SK-N-SH (cell line): ENCODE measurements around the gene DMGDH. TPM values are rescaled to one million over a fixed set of nuclear protein-coding genes. Genes with fewer than 3 reads are reported as not detected.
A peak's percentile ranks its signal among the peaks of the same experiment; 100 is the strongest.

ENCODE experiments used
- CTCF ChIA-PET: fragments of 300-600, 350-600 bp; formaldehyde crosslinking; extraction: SDS; loops from one replicate; lab custom pipeline; 2021; lab: Yijun Ruan, JAX
- POLR2A ChIA-PET: fragments of 350-600 bp; sonication (Branson Sonifier 250); formaldehyde crosslinking; extraction: SDS; loops from one replicate; lab custom pipeline; 2020; ENCODE audit warnings: antibody characterized with exemption, inconsistent platforms; lab: Yijun Ruan, JAX
- DNase-seq: peaks from one replicate; pipeline ENCODE4 v3.0.0; 2012
- H2AFZ ChIP-seq: fragments of 200-600 bp; sonication (generic); 2 replicates; pipeline ENCODE4 v1.8.1; 2016; ENCODE audit warnings: antibody characterized with exemption, mild to moderate bottlenecking, low read depth
- H3F3A ChIP-seq: fragments of 200-600 bp; sonication (generic); replicated peaks from 2 replicates; pipeline ENCODE3; 2016; ENCODE audit warnings: antibody characterized with exemption, mild to moderate bottlenecking; ENCODE audit not compliant: insufficient read depth
- H3K27ac ChIP-seq, 2 experiments: fragments of 200-500 bp in 1 of 2; fragments of 200-600 bp in 1 of 2; sonication (Bioruptor generic) in 1 of 2; sonication (generic), shearing (Covaris generic) in 1 of 2; 2 replicates each; pipeline versions ENCODE4 v1.5.1 to v1.6.1; 2014 to 2016; ENCODE audit warnings: low read depth in 2 of 2, inconsistent platforms in 1 of 2, low read length in 1 of 2, mild to moderate bottlenecking in 1 of 2, mixed read lengths in 1 of 2
- H3K27me3 ChIP-seq: fragments of 200-600 bp; sonication (generic), shearing (Covaris generic); 2 replicates; pipeline ENCODE4 v1.6.1; 2016; ENCODE audit warnings: mixed run types; ENCODE audit not compliant: insufficient read depth
- H3K36me3 ChIP-seq, 2 experiments: fragments of 200-500 bp in 1 of 2; fragments of 200-600 bp in 1 of 2; sonication (Bioruptor generic) in 1 of 2; sonication (generic) in 1 of 2; replicated peaks in 1 of 2; 2 replicates each; pipeline versions ENCODE3 to v1.5.1; 2014 to 2016; ENCODE audit warnings: low read length in 1 of 2, mild to moderate bottlenecking in 1 of 2; ENCODE audit not compliant: insufficient read depth in 2 of 2, control insufficient read depth in 1 of 2
- H3K4me1 ChIP-seq, 2 experiments: fragments of 200-500 bp in 1 of 2; fragments of 200-600 bp in 1 of 2; sonication (Bioruptor generic) in 1 of 2; sonication (generic), shearing (Covaris generic) in 1 of 2; 2 replicates each; pipeline versions ENCODE4 v1.5.1 to v1.6.1; 2014 to 2016; ENCODE audit warnings: low read depth in 1 of 2, low read length in 1 of 2, mixed run types in 1 of 2; ENCODE audit not compliant: insufficient read depth in 2 of 2, control insufficient read depth in 1 of 2
- H3K4me2 ChIP-seq: fragments of 200-600 bp; sonication (generic), shearing (Covaris generic); 2 replicates; pipeline ENCODE4 v1.6.1; 2017; ENCODE audit warnings: mixed run types
- H3K4me3 ChIP-seq, 2 experiments: fragments of 200-500 bp in 1 of 2; fragments of 200-600 bp in 1 of 2; sonication (Bioruptor generic) in 1 of 2; sonication (generic), shearing (Covaris generic) in 1 of 2; 2 replicates each; pipeline versions ENCODE4 v1.5.1 to v1.8.1; 2014 to 2016; ENCODE audit warnings: low read depth in 2 of 2, inconsistent platforms in 1 of 2, low read length in 1 of 2, mild to moderate bottlenecking in 1 of 2, mixed read lengths in 1 of 2, moderate library complexity in 1 of 2
- H3K79me2 ChIP-seq: fragments of 200-600 bp; sonication (generic); 2 replicates; pipeline ENCODE4 v1.8.1; 2017; ENCODE audit warnings: mild to moderate bottlenecking; ENCODE audit not compliant: insufficient read depth
- H3K9ac ChIP-seq: fragments of 200-600 bp; sonication (generic); 2 replicates; pipeline ENCODE4 v1.6.1; 2017; ENCODE audit warnings: mixed run types
- H3K9me2 ChIP-seq: fragments of 200-600 bp; sonication (generic); 2 replicates; pipeline ENCODE4 v1.6.1; 2017; ENCODE audit warnings: mixed run types
- H3K9me3 ChIP-seq: fragments of 200-600 bp; sonication (generic); 2 replicates; pipeline ENCODE4 v1.6.1; 2017; ENCODE audit warnings: mixed run types, mild to moderate bottlenecking, moderate library complexity
- H4K20me1 ChIP-seq: fragments of 200-600 bp; sonication (generic); 2 replicates; pipeline ENCODE4 v1.6.1; 2017; ENCODE audit warnings: mild to moderate bottlenecking, mixed run types; ENCODE audit not compliant: insufficient read depth
- CHD2 ChIP-seq: fragments of 150-350 bp; IDR thresholded peaks from 2 replicates; pipeline ENCODE4 v1.6.1; 2018; ENCODE audit warnings: low read length; ENCODE audit not compliant: partially characterized antibody
- EP300 ChIP-seq, 2 experiments: IDR thresholded peaks; 2 replicates each; pipeline versions ENCODE4 v1.4.0 to v1.6.1; 2012; ENCODE audit warnings: borderline replicate concordance in 1 of 2, low read depth in 1 of 2, low read length in 1 of 2
- FOXJ3 ChIP-seq: sonication (generic); formaldehyde crosslinking; IDR thresholded peaks from 2 replicates; pipeline ENCODE4 v1.5.1; 2020; ENCODE audit warnings: mild to moderate bottlenecking, missing genetic modification reagents
- FOXM1 ChIP-seq: IDR thresholded peaks from 2 replicates; pipeline ENCODE4 v1.4.0; 2012; ENCODE audit warnings: low read depth, mild to moderate bottlenecking
- JUND ChIP-seq: IDR thresholded peaks from 2 replicates; pipeline ENCODE4 v1.4.0; 2012
- MEF2A ChIP-seq: IDR thresholded peaks from 2 replicates; pipeline ENCODE4 v1.4.0; 2012; ENCODE audit warnings: low read depth, borderline replicate concordance
- MXI1 ChIP-seq: IDR thresholded peaks from 2 replicates; pipeline ENCODE4 v1.6.1; 2012; ENCODE audit warnings: mild to moderate bottlenecking, low read depth, low read length, improper control_type of control experiment
- NFIC ChIP-seq: IDR thresholded peaks from 2 replicates; pipeline ENCODE4 v1.4.0; 2012; ENCODE audit warnings: borderline replicate concordance
- NRF1 ChIP-seq: IDR thresholded peaks from 2 replicates; pipeline ENCODE4 v1.6.1; 2012; ENCODE audit warnings: low read depth, mild to moderate bottlenecking, low read length
- RAD21 ChIP-seq: IDR thresholded peaks from 2 replicates; pipeline ENCODE4 v1.6.1; 2012; ENCODE audit warnings: mild to moderate bottlenecking, low read length
- RFX5 ChIP-seq: IDR thresholded peaks from 2 replicates; pipeline ENCODE4 v1.6.1; 2012; ENCODE audit warnings: mild to moderate bottlenecking, improper control_type of control experiment, low read length
- RXRA ChIP-seq: IDR thresholded peaks from 2 replicates; pipeline ENCODE4 v1.4.0; 2012; ENCODE audit warnings: low read depth, mild to moderate bottlenecking, borderline replicate concordance
- SIN3A ChIP-seq: IDR thresholded peaks from 2 replicates; pipeline ENCODE4 v1.6.1; 2012; ENCODE audit warnings: low read depth, mild to moderate bottlenecking, low read length, moderate library complexity, borderline replicate concordance
- TAF1 ChIP-seq: IDR thresholded peaks from 2 replicates; pipeline ENCODE4 v1.6.1; 2012; ENCODE audit warnings: low read depth, mild to moderate bottlenecking, low read length, moderate library complexity, borderline replicate concordance
- WGBS: methylation state at CpG from one replicate; pipeline ENCODE4 v1.1.6; 2017; ENCODE audit warnings: low lambda C conversion rate; 5-methylcytosine and 5-hydroxymethylcytosine counted together
- polyA plus RNA-seq, 3 experiments: library from polyadenylated mRNA; depleted of rRNA; stranded (reverse); fragments of >200 nt; gene quantifications; 2 replicates each; pipeline ENCODE4 v1.2.3, GENCODE V29; 2012
- TF ChIP-seq, protein P1 (sequence below): fragments of 150-350 bp; IDR thresholded peaks from 2 replicates; pipeline ENCODE4 v1.6.1; 2016; ENCODE audit warnings: mild to moderate bottlenecking, low read depth, low read length
- TF ChIP-seq, protein P2 (sequence below): IDR thresholded peaks from 2 replicates; pipeline ENCODE4 v1.4.0; 2012; ENCODE audit warnings: low read depth
- TF ChIP-seq, protein P3 (sequence below): fragments of 200-600 bp; sonication (generic); IDR thresholded peaks from 2 replicates; pipeline ENCODE4 v1.6.1; 2017; ENCODE audit warnings: antibody characterized with exemption, mild to moderate bottlenecking, moderate library complexity
- TF ChIP-seq, protein P4 (sequence below): fragments of 150-350 bp; IDR thresholded peaks from 2 replicates; pipeline ENCODE4 v1.6.1; 2017; ENCODE audit warnings: antibody characterized with exemption, low read length, low read depth, borderline replicate concordance
- TF ChIP-seq, protein P5 (sequence below): IDR thresholded peaks from 2 replicates; pipeline ENCODE4 v1.4.0; 2012; ENCODE audit warnings: low read depth, borderline replicate concordance
- TF ChIP-seq, protein P6 (sequence below): IDR thresholded peaks from 2 replicates; pipeline ENCODE4 v1.4.0; 2012; ENCODE audit warnings: low read depth, borderline replicate concordance

DMGDH gene
- polyA plus RNA-seq, 1 of the 3 experiments (the other 2 are of a cell fraction), result 0.56 TPM

DNA sequence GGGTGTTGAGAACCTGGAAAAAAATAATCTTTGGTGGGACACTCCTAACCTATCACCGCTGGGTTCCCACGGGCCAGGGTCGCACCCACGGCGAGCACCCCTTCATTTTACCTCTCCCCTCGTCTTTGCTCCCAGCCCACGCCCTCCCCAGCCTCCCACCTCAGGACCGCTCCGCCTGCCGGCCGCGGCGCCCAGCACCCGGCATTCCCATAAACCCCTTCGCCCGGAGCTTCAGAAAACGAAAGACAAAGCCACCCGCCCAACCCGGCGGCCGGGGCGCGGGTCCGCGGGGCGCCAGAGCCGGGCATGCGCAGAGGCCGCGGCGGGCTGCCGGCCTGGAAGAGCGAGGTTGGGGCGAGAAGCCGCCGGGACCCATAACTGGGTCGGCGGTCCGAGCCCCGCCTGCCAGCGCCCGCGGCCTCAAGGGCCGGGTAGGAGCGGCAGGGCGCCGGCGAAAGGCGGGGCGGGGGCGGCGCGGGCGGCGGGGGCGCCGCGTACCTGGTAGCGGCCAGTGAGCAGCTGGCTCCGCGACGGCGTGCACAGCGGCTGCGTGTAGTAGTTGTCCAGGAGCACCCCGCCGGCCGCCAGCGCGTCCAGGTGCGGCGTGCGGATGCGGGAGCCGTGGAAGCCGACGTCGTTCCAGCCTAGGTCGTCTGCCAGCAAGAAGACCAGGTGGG, 84.9 kb downstream of the DMGDH start:
- H4K20me1 ChIP-seq, result no peaks in the 10 kb centered on the region
- CTCF ChIA-PET, result interaction anchor here (0.9 to 7.3 kb wide), 7 partner anchors 10 to 447 kb away, joined by 3 to 68 read pairs (median 3); no protein-coding TSS in a partner anchor
- 0% methylated on average over 54 of the region's 79 CpGs for WGBS

More for the DNA sequence above, 84.9 kb downstream of the DMGDH start:
- Histone ChIP-seq H3K79me2 (peaks cover 19% of the 10 kb centered on the region), H2AFZ (peak overlapping the region; percentile 92), H3K4me2 (peak overlapping the region; percentile 81), H3K9ac (peak overlapping the region; percentile 84), H3K4me3 (peak overlapping the region; percentile 73 to 85), H3K4me1 (peaks cover 4 to 16% of the 10 kb centered on the region in 2 experiments; a peak in 2 of 4 replicates), H3K9me2 (no peaks in the 10 kb centered on the region), H3K36me3 (no peaks in the 10 kb centered on the region), H3K27me3 (no peaks in the 10 kb centered on the region), H3K27ac (peak overlapping the region; percentile 84 to 97), H3F3A (peaks cover 26% of the 10 kb centered on the region), H3K9me3 (no peaks in the 10 kb centered on the region)
- POLR2A ChIA-PET, result interaction anchor here (0.5 to 1.5 kb wide), 11 partner anchors 9 to 336 kb away, joined by 3 to 8 read pairs (median 3); partner anchors contain the start of gene LHFPL2
- TF ChIP-seq, protein P1, sequence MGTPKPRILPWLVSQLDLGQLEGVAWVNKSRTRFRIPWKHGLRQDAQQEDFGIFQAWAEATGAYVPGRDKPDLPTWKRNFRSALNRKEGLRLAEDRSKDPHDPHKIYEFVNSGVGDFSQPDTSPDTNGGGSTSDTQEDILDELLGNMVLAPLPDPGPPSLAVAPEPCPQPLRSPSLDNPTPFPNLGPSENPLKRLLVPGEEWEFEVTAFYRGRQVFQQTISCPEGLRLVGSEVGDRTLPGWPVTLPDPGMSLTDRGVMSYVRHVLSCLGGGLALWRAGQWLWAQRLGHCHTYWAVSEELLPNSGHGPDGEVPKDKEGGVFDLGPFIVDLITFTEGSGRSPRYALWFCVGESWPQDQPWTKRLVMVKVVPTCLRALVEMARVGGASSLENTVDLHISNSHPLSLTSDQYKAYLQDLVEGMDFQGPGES, result no peak
- TF ChIP-seq FOXJ3 (CRISPR knock-in tag) (no peak), NFIC (no peak), TAF1 (peak; percentile 38; the same call in 1 of the 2 replicates), SIN3A (no peak), MEF2A (no peak), CHD2 (peak; percentile 41), JUND (no peak), RAD21 (peak; percentile 13; the same call in 1 of the 2 replicates), RFX5 (peak; percentile 31; the same call in 1 of the 2 replicates), EP300 (IDR thresholded peaks at IDR 0.05; ENCODE audit: borderline replicate concordance in 1 of 2, low read depth in 1 of 2, low read length in 1 of 2) (0 out of 4 replicates have a peak, but pooled peaks of 1 of the 2 experiments have one; percentile 8), MXI1 (peak; percentile 66; the same call in 1 of the 2 replicates), NRF1 (peak; percentile 89), FOXM1 (no peak), RXRA (no peak)
- TF ChIP-seq, protein P2, sequence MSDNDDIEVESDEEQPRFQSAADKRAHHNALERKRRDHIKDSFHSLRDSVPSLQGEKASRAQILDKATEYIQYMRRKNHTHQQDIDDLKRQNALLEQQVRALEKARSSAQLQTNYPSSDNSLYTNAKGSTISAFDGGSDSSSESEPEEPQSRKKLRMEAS, result peak; percentile 30; the same call in 1 of the 2 replicates
- TF ChIP-seq, protein P3, sequence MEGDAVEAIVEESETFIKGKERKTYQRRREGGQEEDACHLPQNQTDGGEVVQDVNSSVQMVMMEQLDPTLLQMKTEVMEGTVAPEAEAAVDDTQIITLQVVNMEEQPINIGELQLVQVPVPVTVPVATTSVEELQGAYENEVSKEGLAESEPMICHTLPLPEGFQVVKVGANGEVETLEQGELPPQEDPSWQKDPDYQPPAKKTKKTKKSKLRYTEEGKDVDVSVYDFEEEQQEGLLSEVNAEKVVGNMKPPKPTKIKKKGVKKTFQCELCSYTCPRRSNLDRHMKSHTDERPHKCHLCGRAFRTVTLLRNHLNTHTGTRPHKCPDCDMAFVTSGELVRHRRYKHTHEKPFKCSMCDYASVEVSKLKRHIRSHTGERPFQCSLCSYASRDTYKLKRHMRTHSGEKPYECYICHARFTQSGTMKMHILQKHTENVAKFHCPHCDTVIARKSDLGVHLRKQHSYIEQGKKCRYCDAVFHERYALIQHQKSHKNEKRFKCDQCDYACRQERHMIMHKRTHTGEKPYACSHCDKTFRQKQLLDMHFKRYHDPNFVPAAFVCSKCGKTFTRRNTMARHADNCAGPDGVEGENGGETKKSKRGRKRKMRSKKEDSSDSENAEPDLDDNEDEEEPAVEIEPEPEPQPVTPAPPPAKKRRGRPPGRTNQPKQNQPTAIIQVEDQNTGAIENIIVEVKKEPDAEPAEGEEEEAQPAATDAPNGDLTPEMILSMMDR, result peak; percentile 37
- TF ChIP-seq, protein P4, sequence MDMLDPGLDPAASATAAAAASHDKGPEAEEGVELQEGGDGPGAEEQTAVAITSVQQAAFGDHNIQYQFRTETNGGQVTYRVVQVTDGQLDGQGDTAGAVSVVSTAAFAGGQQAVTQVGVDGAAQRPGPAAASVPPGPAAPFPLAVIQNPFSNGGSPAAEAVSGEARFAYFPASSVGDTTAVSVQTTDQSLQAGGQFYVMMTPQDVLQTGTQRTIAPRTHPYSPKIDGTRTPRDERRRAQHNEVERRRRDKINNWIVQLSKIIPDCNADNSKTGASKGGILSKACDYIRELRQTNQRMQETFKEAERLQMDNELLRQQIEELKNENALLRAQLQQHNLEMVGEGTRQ, result no peak
- TF ChIP-seq, protein P5, sequence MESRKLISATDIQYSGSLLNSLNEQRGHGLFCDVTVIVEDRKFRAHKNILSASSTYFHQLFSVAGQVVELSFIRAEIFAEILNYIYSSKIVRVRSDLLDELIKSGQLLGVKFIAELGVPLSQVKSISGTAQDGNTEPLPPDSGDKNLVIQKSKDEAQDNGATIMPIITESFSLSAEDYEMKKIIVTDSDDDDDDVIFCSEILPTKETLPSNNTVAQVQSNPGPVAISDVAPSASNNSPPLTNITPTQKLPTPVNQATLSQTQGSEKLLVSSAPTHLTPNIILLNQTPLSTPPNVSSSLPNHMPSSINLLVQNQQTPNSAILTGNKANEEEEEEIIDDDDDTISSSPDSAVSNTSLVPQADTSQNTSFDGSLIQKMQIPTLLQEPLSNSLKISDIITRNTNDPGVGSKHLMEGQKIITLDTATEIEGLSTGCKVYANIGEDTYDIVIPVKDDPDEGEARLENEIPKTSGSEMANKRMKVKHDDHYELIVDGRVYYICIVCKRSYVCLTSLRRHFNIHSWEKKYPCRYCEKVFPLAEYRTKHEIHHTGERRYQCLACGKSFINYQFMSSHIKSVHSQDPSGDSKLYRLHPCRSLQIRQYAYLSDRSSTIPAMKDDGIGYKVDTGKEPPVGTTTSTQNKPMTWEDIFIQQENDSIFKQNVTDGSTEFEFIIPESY, result no peak
- TF ChIP-seq, protein P6, sequence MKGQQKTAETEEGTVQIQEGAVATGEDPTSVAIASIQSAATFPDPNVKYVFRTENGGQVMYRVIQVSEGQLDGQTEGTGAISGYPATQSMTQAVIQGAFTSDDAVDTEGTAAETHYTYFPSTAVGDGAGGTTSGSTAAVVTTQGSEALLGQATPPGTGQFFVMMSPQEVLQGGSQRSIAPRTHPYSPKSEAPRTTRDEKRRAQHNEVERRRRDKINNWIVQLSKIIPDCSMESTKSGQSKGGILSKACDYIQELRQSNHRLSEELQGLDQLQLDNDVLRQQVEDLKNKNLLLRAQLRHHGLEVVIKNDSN, result no peak; the same call in 1 of the 2 replicates
- peak; percentile 97 for DNase-seq
